Astrocyte (in vitro differentiated cells and primary cell): Measurements from ENCODE around the gene KRT78. TPM values are rescaled to one million over a fixed set of nuclear protein-coding genes. Genes with fewer than 3 reads are reported as not detected.

ENCODE experiments used
- DNase-seq: peaks from one replicate; pipeline ENCODE4 v3.0.0-alpha.2; 2010; ENCODE audit warnings: low read depth
- FAIRE-seq: peaks from 2 replicates; lab custom pipeline; 2011; peaks lifted over from hg19 to GRCh38; lab: Jason Lieb, UNC
- H2AFZ ChIP-seq: 2 replicates; pipeline ENCODE4 v1.6.0; 2012; ENCODE audit warnings: low read depth, low read length, inconsistent platforms
- H3K27ac ChIP-seq: 2 replicates; pipeline ENCODE4 v1.5.1; 2011; ENCODE audit warnings: low read depth, low read length, inconsistent platforms
- H3K27me3 ChIP-seq: 2 replicates; pipeline ENCODE4 v1.6.0; 2011; ENCODE audit warnings: low read length, inconsistent platforms; ENCODE audit not compliant: insufficient read depth
- H3K36me3 ChIP-seq: 2 replicates; pipeline ENCODE4 v1.5.1; 2011; ENCODE audit warnings: low read length, inconsistent platforms; ENCODE audit not compliant: insufficient read depth
- H3K4me1 ChIP-seq: 2 replicates; pipeline ENCODE4 v1.5.1; 2011; ENCODE audit warnings: low read length, inconsistent platforms; ENCODE audit not compliant: insufficient read depth
- H3K4me2 ChIP-seq: 2 replicates; pipeline ENCODE4 v1.6.0; 2012; ENCODE audit warnings: low read length, inconsistent platforms
- H3K4me3 ChIP-seq: 2 replicates; pipeline ENCODE4 v1.5.1; 2011; ENCODE audit warnings: low read depth, mild to moderate bottlenecking, low read length, inconsistent platforms; ENCODE audit not compliant: insufficient read depth
- H3K79me2 ChIP-seq: 2 replicates; pipeline ENCODE4 v1.6.0; 2012; ENCODE audit warnings: mild to moderate bottlenecking, low read length, inconsistent platforms; ENCODE audit not compliant: insufficient read depth
- H3K9ac ChIP-seq: 2 replicates; pipeline ENCODE4 v1.6.0; 2012; ENCODE audit warnings: mild to moderate bottlenecking, low read length, inconsistent platforms
- H3K9me3 ChIP-seq: 2 replicates; pipeline ENCODE4 v1.5.1; 2012; ENCODE audit warnings: low read depth, mild to moderate bottlenecking, low read length, inconsistent platforms; ENCODE audit not compliant: insufficient read depth
- H4K20me1 ChIP-seq: 2 replicates; pipeline ENCODE4 v1.6.0; 2012; ENCODE audit warnings: low read length, inconsistent platforms; ENCODE audit not compliant: insufficient read depth
- H3K27ac Mint-ChIP-seq: one replicate; pipeline ENCODE4 v1.8.0; 2021; ENCODE audit warnings: mild to moderate bottlenecking, mixed read lengths; ENCODE audit not compliant: unreplicated experiment
- H3K27me3 Mint-ChIP-seq: one replicate; pipeline ENCODE4 v1.8.0; 2021; ENCODE audit warnings: low read depth, mixed read lengths; ENCODE audit not compliant: unreplicated experiment
- H3K36me3 Mint-ChIP-seq: one replicate; pipeline ENCODE4 v1.8.0; 2021; ENCODE audit warnings: low read depth, mixed read lengths; ENCODE audit not compliant: unreplicated experiment
- H3K4me1 Mint-ChIP-seq: one replicate; pipeline ENCODE4 v1.8.0; 2021; ENCODE audit warnings: low read depth, mixed read lengths; ENCODE audit not compliant: unreplicated experiment
- H3K4me3 Mint-ChIP-seq: one replicate; pipeline ENCODE4 v1.8.0; 2021; ENCODE audit warnings: mild to moderate bottlenecking, moderate library complexity, mixed read lengths; ENCODE audit not compliant: unreplicated experiment
- H3K9me3 Mint-ChIP-seq: one replicate; pipeline ENCODE4 v1.8.0; 2021; ENCODE audit warnings: mild to moderate bottlenecking, mixed read lengths; ENCODE audit not compliant: unreplicated experiment
- CTCF ChIP-seq: IDR thresholded peaks from 2 replicates; pipeline ENCODE4 v1.5.1; 2011; ENCODE audit warnings: low read depth, mild to moderate bottlenecking, inconsistent platforms, low read length, moderate library complexity; ENCODE audit not compliant: insufficient read depth
- EZH2 ChIP-seq: IDR thresholded peaks from 2 replicates; pipeline ENCODE4 v1.6.1; 2012; ENCODE audit warnings: mild to moderate bottlenecking, low read length, inconsistent platforms; ENCODE audit not compliant: insufficient read depth
- total RNA-seq: library from RNA; stranded (reverse); gene quantifications from 2 replicates; pipeline ENCODE4 v1.2.1, GENCODE V29; 2021

Gene KRT78
- total RNA-seq, 1 donor from 2014 or later, result not detected

DNA sequence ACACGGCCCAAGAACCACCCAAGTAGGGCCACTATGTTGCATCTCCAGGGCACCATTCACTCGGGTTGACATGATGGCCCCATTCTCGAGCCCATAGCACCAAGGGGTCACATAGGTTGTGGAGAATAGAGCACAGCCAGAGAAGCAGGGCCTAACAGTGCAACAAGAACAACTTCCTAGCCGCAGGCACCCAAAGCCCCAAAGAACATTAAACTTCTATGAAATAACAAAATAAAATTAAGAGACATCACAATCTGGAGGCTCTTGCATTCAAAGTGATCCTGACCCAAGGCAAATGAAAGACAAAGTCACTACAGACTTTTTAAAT lies 36.8 kb downstream of the KRT78 start:
- H3K4me3 Mint-ChIP-seq, result no peak overlapping the region
- no peak for TF ChIP-seq EZH2
- no peak for TF ChIP-seq CTCF
- H4K20me1 ChIP-seq, result no peaks in the 10 kb centered on the region
- H3K27me3 Mint-ChIP-seq, result peaks cover 61% of the 10 kb centered on the region
- no peaks in the 10 kb centered on the region for H3K9me3 ChIP-seq
- no peak overlapping the region for H3K9ac ChIP-seq
- H3K4me1 Mint-ChIP-seq, result peaks cover 2% of the 10 kb centered on the region
- DNase-seq (no peak), FAIRE-seq (no peak)
- no peak overlapping the region for H2AFZ ChIP-seq
- H3K4me3 ChIP-seq, result no peak overlapping the region
- H3K36me3 Mint-ChIP-seq, result peaks cover 4% of the 10 kb centered on the region
- no peak overlapping the region for H3K27ac Mint-ChIP-seq
- peaks cover 36% of the 10 kb centered on the region for H3K27me3 ChIP-seq
- H3K36me3 ChIP-seq, result no peaks in the 10 kb centered on the region
- no peaks in the 10 kb centered on the region for H3K9me3 Mint-ChIP-seq
- H3K79me2 ChIP-seq, result no peaks in the 10 kb centered on the region
- no peak overlapping the region for H3K4me2 ChIP-seq
- no peaks in the 10 kb centered on the region for H3K4me1 ChIP-seq
- H3K27ac ChIP-seq, result no peak overlapping the region

DNA sequence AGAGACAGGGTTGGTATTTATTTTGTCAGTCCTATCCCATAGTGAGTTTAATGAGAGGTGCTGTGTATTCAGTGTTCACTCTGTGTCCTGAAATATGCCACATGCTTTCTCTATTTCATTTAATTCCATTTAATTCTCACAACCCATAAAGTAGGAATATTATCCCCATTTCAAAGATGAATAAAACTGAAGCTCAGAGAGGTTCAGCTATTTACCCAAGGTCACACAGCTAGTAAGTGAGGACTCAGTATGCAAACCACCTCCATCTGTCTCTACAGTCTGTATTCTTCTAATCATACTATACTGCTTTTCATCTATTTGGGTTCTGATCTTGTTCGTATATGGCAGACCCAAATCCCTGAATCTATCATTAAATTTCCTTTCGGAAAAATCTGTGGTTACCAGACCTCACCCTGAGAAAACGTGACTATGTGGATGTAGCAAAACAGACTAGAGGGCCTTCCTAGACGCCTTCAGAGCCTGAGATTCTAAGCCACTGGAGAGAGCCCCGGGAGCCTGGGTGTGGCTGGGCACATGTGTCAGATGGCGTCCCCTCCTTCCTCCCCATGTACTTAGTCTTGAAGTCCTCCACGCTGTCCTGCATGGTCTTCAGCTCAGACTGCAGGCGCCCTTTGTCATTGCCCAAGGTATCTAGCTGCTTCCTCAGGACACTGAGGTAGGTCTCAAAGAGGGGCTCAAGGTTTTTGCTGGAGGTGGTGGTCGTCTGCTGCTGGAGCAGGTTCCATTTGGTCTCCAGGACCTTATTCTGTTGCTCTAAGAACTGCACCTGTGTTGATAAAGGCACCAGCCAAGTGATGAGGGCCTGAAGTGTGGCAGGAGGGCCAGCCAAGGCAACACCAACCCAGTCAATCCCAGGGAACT lies 37.4 kb downstream of the KRT78 start:
- H3K27me3 Mint-ChIP-seq, result peaks cover 63% of the 10 kb centered on the region
- H3K9ac ChIP-seq, result no peak overlapping the region
- DNase-seq, result no peak
- no peaks in the 10 kb centered on the region for H4K20me1 ChIP-seq
- H3K4me1 Mint-ChIP-seq, result peaks cover 2% of the 10 kb centered on the region
- H3K9me3 ChIP-seq, result no peaks in the 10 kb centered on the region
- no peak overlapping the region for H3K27ac ChIP-seq
- no peak overlapping the region for H2AFZ ChIP-seq
- peaks cover 36% of the 10 kb centered on the region for H3K27me3 ChIP-seq
- H3K79me2 ChIP-seq, result no peaks in the 10 kb centered on the region
- H3K9me3 Mint-ChIP-seq, result no peaks in the 10 kb centered on the region
- no peak overlapping the region for H3K4me3 ChIP-seq
- H3K36me3 Mint-ChIP-seq, result peaks cover 4% of the 10 kb centered on the region
- no peak overlapping the region for H3K27ac Mint-ChIP-seq
- H3K4me3 Mint-ChIP-seq, result no peak overlapping the region
- H3K36me3 ChIP-seq, result no peaks in the 10 kb centered on the region
- TF ChIP-seq EZH2, result no peak
- TF ChIP-seq CTCF, result no peak
- no peak overlapping the region for H3K4me2 ChIP-seq
- H3K4me1 ChIP-seq, result no peaks in the 10 kb centered on the region
- FAIRE-seq, result no peak

DNA sequence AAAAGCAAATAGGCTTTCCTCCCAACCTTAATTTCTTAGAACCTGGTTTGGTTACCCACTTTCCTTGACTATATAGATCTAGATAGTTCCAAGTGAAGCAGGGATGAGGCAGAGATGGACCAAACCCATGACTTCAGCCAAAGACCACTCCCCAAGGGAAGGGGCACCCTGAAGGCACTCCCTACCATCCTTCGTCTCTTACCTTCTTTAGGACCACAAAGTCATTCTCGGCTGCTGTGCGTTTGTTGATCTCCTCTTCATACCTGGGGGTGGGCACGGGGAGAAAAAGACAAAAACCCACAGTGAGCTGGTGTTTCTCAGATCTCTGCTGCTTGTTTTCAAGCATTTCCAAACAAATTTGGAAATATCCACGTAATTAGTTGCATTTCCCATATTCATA lies 38.2 kb downstream of the KRT78 start:
- H3K27me3 Mint-ChIP-seq, result peaks cover 66% of the 10 kb centered on the region
- no peaks in the 10 kb centered on the region for H3K9me3 ChIP-seq
- no peak overlapping the region for H3K4me2 ChIP-seq
- H4K20me1 ChIP-seq, result no peaks in the 10 kb centered on the region
- peaks cover 4% of the 10 kb centered on the region for H3K36me3 Mint-ChIP-seq
- peaks cover 2% of the 10 kb centered on the region for H3K4me1 Mint-ChIP-seq
- DNase-seq (no peak), FAIRE-seq (no peak)
- no peak overlapping the region for H3K4me3 ChIP-seq
- no peaks in the 10 kb centered on the region for H3K79me2 ChIP-seq
- H3K4me3 Mint-ChIP-seq, result no peak overlapping the region
- H3K9me3 Mint-ChIP-seq, result no peaks in the 10 kb centered on the region
- peaks cover 39% of the 10 kb centered on the region for H3K27me3 ChIP-seq
- no peak overlapping the region for H2AFZ ChIP-seq
- no peaks in the 10 kb centered on the region for H3K4me1 ChIP-seq
- H3K9ac ChIP-seq, result no peak overlapping the region
- H3K27ac ChIP-seq, result no peak overlapping the region
- H3K27ac Mint-ChIP-seq, result no peak overlapping the region
- H3K36me3 ChIP-seq, result no peaks in the 10 kb centered on the region
- no peak for TF ChIP-seq CTCF
- TF ChIP-seq EZH2, result no peak
